H1 (cell line): Measurements from ENCODE around the gene DCBLD2. TPM values are rescaled to one million over a fixed set of nuclear protein-coding genes. Genes with fewer than 3 reads are reported as not detected.

Experiments used
- CBX5 ChIP-seq: fragments of 300-800, 300-1000 bp; sonication (generic); IDR thresholded peaks from 2 replicates; pipeline ENCODE4 v1.7.1; 2016; ENCODE audit warnings: antibody characterized with exemption, low read length, low read depth
- CHD1 ChIP-seq: IDR thresholded peaks from 2 replicates; pipeline ENCODE4 v1.6.1; 2012; ENCODE audit warnings: low read depth, low read length, improper control_type of control experiment
- CHD2 ChIP-seq: IDR thresholded peaks from 2 replicates; pipeline ENCODE4 v1.6.1; 2012; ENCODE audit warnings: low read length, improper control_type of control experiment
- CTBP2 ChIP-seq: IDR thresholded peaks from 2 replicates; pipeline ENCODE4 v1.7.0; 2011; ENCODE audit warnings: borderline replicate concordance, mild to moderate bottlenecking, moderate library complexity, mixed read lengths, low read length; ENCODE audit not compliant: insufficient read depth, insufficient read length
- CTCF ChIP-seq, 3 experiments: IDR thresholded peaks; 1 replicate in 2 of 3; 2 replicates in 1 of 3; pipeline versions ENCODE4 v1.5.1 to v1.6.1; 2011; ENCODE audit warnings: low read length in 3 of 3, mild to moderate bottlenecking in 3 of 3, inconsistent platforms in 2 of 3, low read depth in 1 of 3, moderate library complexity in 1 of 3; ENCODE audit not compliant: insufficient read depth in 1 of 3; ENCODE audit errors: control extremely low read depth in 1 of 3
- HDAC2 ChIP-seq, 2 experiments: fragments of 300-600 bp in 1 of 2; sonication (generic) in 1 of 2; IDR thresholded peaks; 2 replicates each; pipeline ENCODE4 v1.6.1; 2011 to 2012; ENCODE audit warnings: low read depth in 2 of 2, low read length in 2 of 2, mild to moderate bottlenecking in 2 of 2, moderate library complexity in 2 of 2, borderline replicate concordance in 1 of 2, inconsistent platforms in 1 of 2
- JUND ChIP-seq: IDR thresholded peaks from 2 replicates; pipeline ENCODE4 v1.6.1; 2011; ENCODE audit warnings: mild to moderate bottlenecking, improper control_type of control experiment, low read length
- KDM4A ChIP-seq: IDR thresholded peaks from one replicate; pipeline ENCODE4 v1.7.1; 2012; ENCODE audit warnings: low read depth, mild to moderate bottlenecking, moderate library complexity, low read length, inconsistent platforms; ENCODE audit not compliant: severe bottlenecking
- NRF1 ChIP-seq: IDR thresholded peaks from 2 replicates; pipeline ENCODE4 v1.6.1; 2011; ENCODE audit warnings: mild to moderate bottlenecking, low read depth, low read length, improper control_type of control experiment
- POLR2A ChIP-seq, 2 experiments: IDR thresholded peaks; 1 replicate in 1 of 2; 2 replicates in 1 of 2; pipeline ENCODE4 v1.6.1; 2011; ENCODE audit warnings: low read depth in 2 of 2, low read length in 2 of 2, mild to moderate bottlenecking in 2 of 2; ENCODE audit errors: control extremely low read depth in 1 of 2
- POLR2AphosphoS5 ChIP-seq: IDR thresholded peaks from 2 replicates; pipeline ENCODE4 v1.6.1; 2011; ENCODE audit warnings: low read depth, low read length
- POU5F1 ChIP-seq: IDR thresholded peaks from 2 replicates; pipeline ENCODE4 v1.6.1; 2011; ENCODE audit warnings: low read depth, mild to moderate bottlenecking, low read length, moderate library complexity
- SP2 ChIP-seq: IDR thresholded peaks from 2 replicates; pipeline ENCODE4 v1.6.1; 2012; ENCODE audit warnings: mild to moderate bottlenecking, low read length, inconsistent platforms
- TAF1 ChIP-seq: IDR thresholded peaks from 2 replicates; pipeline ENCODE4 v1.6.1; 2011; ENCODE audit warnings: mild to moderate bottlenecking, low read depth, low read length
- TAF7 ChIP-seq: optimal IDR thresholded peaks from 2 replicates; pipeline ENCODE3; 2011; ENCODE audit warnings: low read depth, mild to moderate bottlenecking, inconsistent platforms, low read length, moderate library complexity, borderline replicate concordance
- TBP ChIP-seq: IDR thresholded peaks from 2 replicates; pipeline ENCODE4 v1.6.1; 2011; ENCODE audit warnings: low read depth, low read length, improper control_type of control experiment
- TCF12 ChIP-seq: IDR thresholded peaks from 2 replicates; pipeline ENCODE4 v1.6.1; 2011; ENCODE audit warnings: low read depth, mild to moderate bottlenecking, low read length
- polyA plus RNA-seq, 7 experiments: library from polyadenylated mRNA; depleted of rRNA in 3 of 7; stranded (reverse) in 5 of 7; unstranded in 2 of 7; fragments of >200 nt in 5 of 7; fragments of 200-250 nt in 2 of 7; gene quantifications; 1 replicate in 5 of 7; 2 replicates in 1 of 7; 4 replicates in 1 of 7; pipeline versions ENCODE4 v1.2.1 to v1.2.3, GENCODE V29; 2011 to 2013; ENCODE audit warnings: missing spikeins in 2 of 7, mixed read lengths in 2 of 7
- total RNA-seq: library from RNA; stranded (reverse); fragmentation: NEBNext Ultra II Directional; extraction: Animal tissue kit (Norgen Biotek cat#: 25700); gene quantifications from 2 replicates; pipeline ENCODE4 v1.2.1, GENCODE V29; 2021
- TF ChIP-seq, protein P1 (sequence below): IDR thresholded peaks from 2 replicates; pipeline ENCODE4 v1.6.1; 2011; ENCODE audit warnings: low read length, improper control_type of control experiment
- TF ChIP-seq, protein P2 (sequence below): IDR thresholded peaks from 2 replicates; pipeline ENCODE4 v1.6.1; 2012; ENCODE audit warnings: inconsistent platforms

DCBLD2 gene
- total and polyA plus RNA-seq, 2 of the 8 experiments (the other 6 are each of a cell fraction or from before 2014, with no cell fraction given): 19.6 to 63.8 TPM

GRCh38 chr3:98901392-98902350 is at the start of gene DCBLD2 (continued):
- TF ChIP-seq, protein P1, sequence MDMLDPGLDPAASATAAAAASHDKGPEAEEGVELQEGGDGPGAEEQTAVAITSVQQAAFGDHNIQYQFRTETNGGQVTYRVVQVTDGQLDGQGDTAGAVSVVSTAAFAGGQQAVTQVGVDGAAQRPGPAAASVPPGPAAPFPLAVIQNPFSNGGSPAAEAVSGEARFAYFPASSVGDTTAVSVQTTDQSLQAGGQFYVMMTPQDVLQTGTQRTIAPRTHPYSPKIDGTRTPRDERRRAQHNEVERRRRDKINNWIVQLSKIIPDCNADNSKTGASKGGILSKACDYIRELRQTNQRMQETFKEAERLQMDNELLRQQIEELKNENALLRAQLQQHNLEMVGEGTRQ: no peak
- peak; percentile 81 for TF ChIP-seq POLR2AphosphoS5
- no peak for TF ChIP-seq CTCF (IDR thresholded peaks at IDR 0.05; ENCODE audit: control extremely low read depth in 1 of 3, insufficient read depth in 1 of 3, low read depth in 1 of 3, low read length in 3 of 3)
- 0 out of 4 replicates have a peak, but pooled peaks of 1 of the 2 experiments have one; percentile 70 for TF ChIP-seq HDAC2 (IDR thresholded peaks at IDR 0.05; ENCODE audit: borderline replicate concordance in 1 of 2, low read depth in 2 of 2, low read length in 2 of 2)
- TF ChIP-seq TBP: peak; percentile 54; the same call in 1 of the 2 replicates
- no peak for TF ChIP-seq JUND
- no peak for TF ChIP-seq CBX5
- peak; percentile 99 for TF ChIP-seq KDM4A
- no peak for TF ChIP-seq TCF12
- TF ChIP-seq, protein P2, sequence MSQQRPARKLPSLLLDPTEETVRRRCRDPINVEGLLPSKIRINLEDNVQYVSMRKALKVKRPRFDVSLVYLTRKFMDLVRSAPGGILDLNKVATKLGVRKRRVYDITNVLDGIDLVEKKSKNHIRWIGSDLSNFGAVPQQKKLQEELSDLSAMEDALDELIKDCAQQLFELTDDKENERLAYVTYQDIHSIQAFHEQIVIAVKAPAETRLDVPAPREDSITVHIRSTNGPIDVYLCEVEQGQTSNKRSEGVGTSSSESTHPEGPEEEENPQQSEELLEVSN: peak; percentile 93
- TF ChIP-seq CHD2: no peak; the same call in 1 of the 2 replicates
- peak; percentile 24; the same call in 1 of the 2 replicates for TF ChIP-seq SP2
- TF ChIP-seq POU5F1: no peak
- TF ChIP-seq TAF1: peak; percentile 83
- no peak for TF ChIP-seq TAF7
- TF ChIP-seq POLR2A (IDR thresholded peaks at IDR 0.05; ENCODE audit: control extremely low read depth in 1 of 2, low read depth in 2 of 2, low read length in 2 of 2): peak; percentile 97
- no peak for TF ChIP-seq NRF1
- TF ChIP-seq CTBP2: peak; percentile 5
- no peak for TF ChIP-seq CHD1
